GM19043 (cell line): ENCODE results near the gene MED26.
"Not testable (repeated sequence)": the region's sequence is repeated elsewhere in the genome, so short reads cannot be mapped to it uniquely, and the experiment has no call there.

ENCODE experiments used
- ATAC-seq: cut with Tn5 transposase; IDR thresholded peaks from one replicate; pipeline ENCODE4 v1.9.1; 2021; ENCODE audit warnings: low read depth; ENCODE audit not compliant: unreplicated experiment

The MED26 gene

GRCh38 chr19:16628183-16628983, at the start of gene MED26:
Gene MED26, minus strand, starts transcription at chr19:16628204. Its CDS starts 261 bp downstream, at chr19:16627943.
- ATAC-seq = peak; percentile 79

- ATAC-seq = no peak
These were observed 49.1 kb upstream of the MED26 start for GRCh38 chr19:16677055-16677454.

- no peak for ATAC-seq
These were observed 48.2 kb upstream of the MED26 start for GRCh38 chr19:16676101-16676798.

- not testable (repeated sequence) for ATAC-seq
These were observed 45.8 kb upstream of the MED26 start for GRCh38 chr19:16673839-16674238.

- no peak for ATAC-seq
These were observed 45.2 kb upstream of the MED26 start for GRCh38 chr19:16673231-16673630.

- ATAC-seq = no peak
These were observed 43.8 kb upstream of the MED26 start for GRCh38 chr19:16671652-16672274.

GRCh38 chr19:16670291-16670690, 42.3 kb upstream of the MED26 start:
- no peak for ATAC-seq

GRCh38 chr19:16668702-16669101, 40.7 kb upstream of the MED26 start:
- ATAC-seq = not testable (repeated sequence)

- no peak for ATAC-seq
These were observed 40.2 kb upstream of the MED26 start for GRCh38 chr19:16668176-16668575.

- no peak for ATAC-seq
These were observed 33.6 kb upstream of the MED26 start for GRCh38 chr19:16661480-16662034.

GRCh38 chr19:16660763-16661479, 32.9 kb upstream of the MED26 start, which contains the start of gene TMEM38A:
Gene TMEM38A, plus strand, starts transcription at chr19:16661139. Its CDS starts 79 bp downstream, at chr19:16661218.
- no peak for ATAC-seq

GRCh38 chr19:16659832-16660708, 32.1 kb upstream of the MED26 start, which contains the start of gene SMIM7:
Gene SMIM7, minus strand, starts transcription at chr19:16660144. Its CDS starts 34 bp downstream, at chr19:16660110.
- ATAC-seq = peak; percentile 86

GRCh38 chr19:16659464-16659831, 31.4 kb upstream of the MED26 start:
- ATAC-seq = no peak

- no peak for ATAC-seq
These were observed 29.4 kb upstream of the MED26 start for GRCh38 chr19:16657384-16657783.

- ATAC-seq = no peak
These were observed 27.7 kb upstream of the MED26 start for GRCh38 chr19:16655727-16656126.

- ATAC-seq = no peak
These were observed 26.6 kb upstream of the MED26 start for GRCh38 chr19:16654627-16655026.

- no peak for ATAC-seq
These were observed 26.1 kb upstream of the MED26 start for GRCh38 chr19:16654140-16654539.

- ATAC-seq = no peak
These were observed 24.9 kb upstream of the MED26 start for GRCh38 chr19:16652854-16653253.

GRCh38 chr19:16651421-16652188, 23.6 kb upstream of the MED26 start:
- not testable (repeated sequence) for ATAC-seq
